K562 (cell line): ENCODE data around the gene DHCR24. TPM values are rescaled to one million over a fixed set of nuclear protein-coding genes. Genes with fewer than 3 reads are reported as not detected.

Source experiments
- BDP1 ChIP-seq: IDR thresholded peaks from 3 replicates; pipeline ENCODE4 v1.6.1; 2011; ENCODE audit not compliant: insufficient read length, insufficient read depth
- CXXC5 ChIP-seq: fragments of 250-450 bp; sonication (Bioruptor Pico); IDR thresholded peaks from 2 replicates; pipeline ENCODE4 v1.8.0; 2022; ENCODE audit warnings: inconsistent platforms, mild to moderate bottlenecking, moderate library complexity
- E2F3 ChIP-seq: fragments of 250-450 bp; sonication (Bioruptor Pico); IDR thresholded peaks from 2 replicates; pipeline ENCODE4 v1.4.0; 2020; ENCODE audit warnings: mild to moderate bottlenecking
- ERF ChIP-seq: fragments of 450-650 bp; formaldehyde crosslinking; IDR thresholded peaks from 2 replicates; pipeline ENCODE4 v1.4.0; 2020; ENCODE audit warnings: mild to moderate bottlenecking, mixed read lengths
- ETS1 ChIP-seq: conservative IDR thresholded peaks from 2 replicates; pipeline ENCODE4 v1.6.1; 2011; ENCODE audit warnings: low read depth, mild to moderate bottlenecking, low read length; ENCODE audit not compliant: control insufficient read depth
- GABPA ChIP-seq: fragments of 200-800 bp; sonication (Bioruptor generic); conservative IDR thresholded peaks from 2 replicates; pipeline ENCODE4 v1.6.1; 2016; ENCODE audit warnings: low read depth, missing genetic modification characterization, missing compliant biosample characterization
- GATAD2A ChIP-seq: fragments of 450-650 bp; IDR thresholded peaks from 2 replicates; pipeline ENCODE4 v1.6.1; 2017
- HMGXB4 ChIP-seq: sonication (generic); formaldehyde crosslinking; IDR thresholded peaks from 2 replicates; pipeline ENCODE4 v1.8.1; 2023; ENCODE audit warnings: mild to moderate bottlenecking, missing genetic modification reagents
- KDM2B ChIP-seq: fragments of 250-450 bp; sonication (Bioruptor Pico); IDR thresholded peaks from 2 replicates; pipeline ENCODE4 v1.8.0; 2021; ENCODE audit warnings: mild to moderate bottlenecking, moderate library complexity
- KDM5B ChIP-seq: fragments of 200-600 bp; sonication (generic); IDR thresholded peaks from 2 replicates; pipeline ENCODE4 v1.6.1; 2012; ENCODE audit warnings: low read depth, mild to moderate bottlenecking, moderate library complexity, low read length, control low read depth, inconsistent platforms; ENCODE audit not compliant: insufficient replicate concordance
- MCM5 ChIP-seq: fragments of 450-650 bp; IDR thresholded peaks from 2 replicates; pipeline ENCODE4 v1.6.1; 2016; ENCODE audit warnings: low read depth
- MTA3 ChIP-seq: fragments of 450-650 bp; formaldehyde crosslinking; IDR thresholded peaks from 2 replicates; pipeline ENCODE4 v1.6.1; 2017; ENCODE audit warnings: mild to moderate bottlenecking, borderline replicate concordance
- NFXL1 ChIP-seq: fragments of 450-650 bp; formaldehyde crosslinking; IDR thresholded peaks from 2 replicates; pipeline ENCODE4 v1.4.0; 2021; ENCODE audit warnings: mild to moderate bottlenecking
- PATZ1 ChIP-seq: fragments of 250-450 bp; sonication (Bioruptor Pico); IDR thresholded peaks from 2 replicates; pipeline ENCODE4 v1.5.0; 2020; ENCODE audit warnings: mild to moderate bottlenecking, borderline replicate concordance
- PCBP2 ChIP-seq: fragments of 200-400 bp; formaldehyde crosslinking; IDR thresholded peaks from 2 replicates; pipeline ENCODE4 v1.6.1; 2018; ENCODE audit warnings: low read length, low read depth, mild to moderate bottlenecking, moderate library complexity; ENCODE audit not compliant: poor library complexity, severe bottlenecking
- PHF8 ChIP-seq: fragments of 200-600 bp; sonication (generic); IDR thresholded peaks from 2 replicates; pipeline ENCODE4 v1.6.1; 2012; ENCODE audit warnings: mixed run types, mild to moderate bottlenecking, inconsistent platforms, low read length, moderate library complexity, borderline replicate concordance
- RAD51 ChIP-seq: fragments of 450-650 bp; IDR thresholded peaks from 2 replicates; pipeline ENCODE4 v1.7.1; 2016; ENCODE audit warnings: low read depth, mild to moderate bottlenecking, borderline replicate concordance
- RBM34 ChIP-seq: fragments of 200-400 bp; formaldehyde crosslinking; IDR thresholded peaks from 2 replicates; pipeline ENCODE4 v1.6.1; 2018; ENCODE audit warnings: low read length, borderline replicate concordance; ENCODE audit not compliant: insufficient read depth
- SMARCE1 ChIP-seq: fragments of 450-650 bp; IDR thresholded peaks from 2 replicates; pipeline ENCODE4 v1.7.1; 2016; ENCODE audit warnings: mild to moderate bottlenecking
- ZEB2 ChIP-seq: fragments of 450-650 bp; IDR thresholded peaks from 2 replicates; pipeline ENCODE4 v1.6.1; 2016
- ZNF511 ChIP-seq: sonication (generic); formaldehyde crosslinking; IDR thresholded peaks from 2 replicates; pipeline ENCODE4 v1.8.0; 2022; ENCODE audit warnings: mild to moderate bottlenecking, missing genetic modification reagents
- ZSCAN29 ChIP-seq: fragments of 450-650 bp; IDR thresholded peaks from 2 replicates; pipeline ENCODE4 v1.6.1; 2017
- polyA plus RNA-seq, 8 experiments: library from polyadenylated mRNA; depleted of rRNA in 4 of 8; stranded (reverse) in 5 of 8; unstranded in 3 of 8; fragments of >200 nt; fragmentation: Nextera tagmentation in 2 of 8; fragmentation: Illumina TruSeq in 1 of 8; extraction: Ambion mirVana in 2 of 8; extraction: Trizol in 1 of 8; gene quantifications; 2 replicates each; pipeline versions ENCODE4 v1.2.1 to v1.2.3, GENCODE V29; 2011 to 2014; ENCODE audit warnings: inconsistent platforms in 1 of 8, missing spikeins in 1 of 8
- total RNA-seq, 7 experiments: library from RNA; depleted of rRNA in 6 of 7; stranded (reverse); fragments of >200 nt in 6 of 7; fragmentation: Illumina TruSeq in 2 of 7; extraction: Trizol in 2 of 7; gene quantifications; 2 replicates each; pipeline versions ENCODE4 v1.2.1 to v1.2.3, GENCODE V29; 2011 to 2021; ENCODE audit warnings: low replicate concordance in 1 of 7

DHCR24 gene
- total and polyA plus RNA-seq, 9 of the 15 experiments (the other 6 are each of a cell fraction or from before 2014, with no cell fraction given) = 23.4 to 161 (median 79.9) TPM

- TF ChIP-seq ETS1 (peak; percentile 93), RBM34 (peak; percentile 75; the same call in 1 of the 2 replicates), KDM5B (peak; percentile 91), ZSCAN29 (no peak), CXXC5 (peak; percentile 81), KDM2B (CRISPR knock-in tag) (peak; percentile 35; the same call in 1 of the 2 replicates), PHF8 (peak; percentile 89; the same call in 1 of the 2 replicates), ERF (CRISPR knock-in tag) (peak; percentile 21; the same call in 1 of the 2 replicates), MTA3 (peak; percentile 82), RAD51 (no peak), E2F3 (CRISPR knock-in tag) (peak; percentile 62; the same call in 1 of the 2 replicates), ZEB2 (0 out of 2 replicates have a peak, but pooled peaks have one; percentile 36), PATZ1 (CRISPR knock-in tag) (no peak), PCBP2 (no peak), SMARCE1 (peak; percentile 40; the same call in 1 of the 2 replicates), MCM5 (no peak), NFXL1 (no peak), HMGXB4 (peak; percentile 51), BDP1 (no peak), GATAD2A (peak; percentile 75; the same call in 1 of the 2 replicates), GABPA (tag) (peak; percentile 38; the same call in 1 of the 2 replicates), ZNF511 (CRISPR knock-in tag) (peak; percentile 57; the same call in 1 of the 2 replicates)
Observed at GRCh38 chr1:54886724-54887664, at the start of gene DHCR24 (continued).
